GM10248 (cell line): Measurements from ENCODE around the gene OR52A1.
"Not testable (repeated sequence)": the region's sequence is repeated elsewhere in the genome, so short reads cannot be mapped to it uniquely, and the experiment has no call there.

Source experiments
- CTCF ChIA-PET: fragments of 300-600 bp; sonication (Branson Sonifier 250); formaldehyde crosslinking; extraction: SDS; loops from one replicate; lab custom pipeline; 2021; ENCODE audit warnings: antibody characterized with exemption; lab: Yijun Ruan, JAX
- POLR2A ChIA-PET: fragments of 350-650 bp; sonication (Branson Sonifier 250); formaldehyde crosslinking; extraction: SDS; loops from one replicate; lab custom pipeline; 2020; ENCODE audit warnings: antibody characterized with exemption; lab: Yijun Ruan, JAX
- DNase-seq: peaks from one replicate; pipeline ENCODE4 v3.0.0; 2012; ENCODE audit errors: extremely low spot score
- CTCF ChIP-seq: IDR thresholded peaks from 2 replicates; pipeline ENCODE4 v1.5.1; 2012; ENCODE audit warnings: mild to moderate bottlenecking, low read depth; ENCODE audit errors: extremely low read depth, missing control alignments, control extremely low read depth

OR52A1 gene

GRCh38 chr11:5159806-5160205 lies 5.2 kb upstream of the OR52A1 start:
- ChIA-PET CTCF (no interaction called here), POLR2A (no interaction called here)
- TF ChIP-seq CTCF, result no peak
- DNase-seq, result no peak

DNA sequence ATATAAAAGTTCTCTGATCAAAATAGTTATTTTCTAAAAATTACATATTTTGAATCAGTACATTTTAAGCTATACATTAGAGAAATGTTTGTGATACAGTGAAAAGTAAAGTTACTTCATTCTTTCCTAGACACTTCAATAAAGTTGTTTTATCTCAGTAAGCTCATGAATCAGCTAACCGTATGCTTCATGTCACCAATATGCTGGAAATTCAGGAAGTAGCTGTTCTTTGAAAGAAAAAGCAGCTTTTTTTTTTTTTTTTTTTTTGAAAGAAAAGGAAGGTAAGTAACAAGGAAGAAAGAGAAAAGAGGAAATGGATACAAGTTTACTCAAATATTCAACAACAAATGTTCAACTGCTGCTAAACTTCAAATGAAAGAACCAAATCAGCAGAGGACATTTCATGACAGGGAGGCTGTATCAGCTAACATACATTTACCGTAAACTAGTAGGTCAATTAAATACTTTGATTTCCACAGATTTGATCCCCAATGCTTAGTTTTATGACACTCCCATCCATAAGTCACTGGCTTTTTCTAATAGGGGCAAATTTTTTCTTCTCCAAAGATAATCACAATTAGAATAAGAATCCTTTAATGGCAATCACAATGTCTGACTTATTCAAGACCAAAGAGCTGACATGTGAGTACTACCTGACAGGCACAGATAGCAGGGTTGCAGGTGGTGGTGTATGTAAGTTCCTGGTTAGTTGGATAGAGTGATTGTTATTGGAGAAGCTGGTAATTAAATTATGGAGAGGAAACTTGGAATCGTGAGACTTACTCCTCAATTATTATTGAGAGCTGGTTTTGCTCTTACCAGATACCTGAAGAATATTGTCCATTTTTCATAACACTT lies 754 bp downstream of the OR52A1 start:
- DNase-seq, result no peak
- no peak for TF ChIP-seq CTCF
- POLR2A ChIA-PET, result no interaction called here
- CTCF ChIA-PET, result no interaction called here

DNA sequence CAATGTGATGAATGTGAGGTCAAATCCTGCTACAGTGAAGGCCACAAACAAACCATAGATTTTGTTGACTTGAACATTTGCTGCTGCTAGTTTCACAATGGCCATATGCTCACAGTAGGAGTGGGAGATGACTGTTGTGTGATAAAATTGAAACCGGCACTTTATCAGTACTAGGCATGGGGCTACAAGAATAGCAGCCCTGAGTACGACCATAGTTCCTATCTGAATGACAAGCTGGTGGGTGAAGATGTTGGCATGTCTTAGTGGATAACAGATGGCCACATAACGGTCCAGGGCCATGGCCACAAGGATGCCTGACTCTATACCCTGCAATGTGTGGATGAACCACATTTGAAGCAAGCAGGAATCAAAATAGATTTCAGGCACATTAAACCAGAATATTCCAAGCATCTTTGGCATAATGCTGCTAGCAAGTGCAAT lies 2.8 kb downstream of the OR52A1 start:
- no peak for TF ChIP-seq CTCF
- no peak for DNase-seq
- POLR2A ChIA-PET, result no interaction called here
- CTCF ChIA-PET, result no interaction called here

GRCh38 chr11:5144206-5144605 lies 10.4 kb downstream of the OR52A1 start:
- CTCF ChIA-PET, result interaction anchor here (1.6 kb wide), 1 partner anchor 55 kb away, joined by 3 read pairs; no protein-coding TSS in a partner anchor
- DNase-seq, POLR2A ChIA-PET: not testable (repeated sequence)

DNA sequence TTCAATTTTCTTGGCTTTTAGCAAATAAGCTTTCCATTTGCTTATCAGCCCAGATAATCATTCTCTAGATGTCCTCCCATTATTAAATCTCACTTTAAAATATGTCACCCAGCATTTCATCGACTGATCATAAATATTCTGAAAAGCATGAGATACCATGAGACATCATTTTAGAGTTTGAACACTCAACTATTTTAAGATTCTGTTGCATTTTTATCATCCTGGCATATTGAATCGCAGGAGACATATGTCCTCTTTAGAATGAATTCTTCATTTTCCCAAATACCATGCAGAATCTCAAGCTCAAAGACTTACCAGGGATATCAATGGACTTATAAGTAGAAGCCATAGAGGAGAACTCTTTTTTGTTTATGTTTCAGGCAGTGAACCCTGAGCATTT lies 16.6 kb downstream of the OR52A1 start, which contains the start of gene OR52A5:
Gene OR52A5 (minus strand): TSS at position 361 of the 400 bp plus-strand sequence. CDS start 5,714 bp downstream, outside the sequence.
- ChIA-PET POLR2A (no interaction called here), CTCF (no interaction called here)
- no peak for TF ChIP-seq CTCF
- DNase-seq, result no peak

GRCh38 chr11:5137014-5137413 lies 17.5 kb downstream of the OR52A1 start:
- ChIA-PET POLR2A (no interaction called here), CTCF (no interaction called here)
- DNase-seq, result no peak
- no peak for TF ChIP-seq CTCF

GRCh38 chr11:5136261-5136660 lies 18.3 kb downstream of the OR52A1 start:
- no peak for DNase-seq
- no peak for TF ChIP-seq CTCF
- CTCF ChIA-PET, result no interaction called here
- POLR2A ChIA-PET, result no interaction called here
